ENCODE data around the gene CCR7. TPM values are rescaled to one million over a fixed set of nuclear protein-coding genes. Genes with fewer than 3 reads are reported as not detected.

Gene CCR7
- total and polyA plus RNA-seq, 2 of the 8 experiments (the other 6 are each of a cell fraction or from before 2014, with no cell fraction given) = 0.12 to 0.17 TPM

GRCh38 chr17:40533896-40534295 is 31.4 kb downstream of the CCR7 start:
- ChIA-PET POLR2A (ENCODE audit: partially characterized antibody) (interaction anchor here (0.6 to 1.7 kb wide), 4 partner anchors 16 to 135 kb away, joined by 3 to 6 read pairs (median 4); no protein-coding TSS in a partner anchor), CTCF (ENCODE audit: partially characterized antibody) (interaction anchor here (0.7 to 19.4 kb wide), 45 partner anchors 9 to 343 kb away, joined by 3 to 435 read pairs (median 6); partner anchors contain the start of genes GJD3, IGFBP4, TNS4 and TOP2A)
- Histone ChIP-seq H3K4me1 (replicated peaks in 1 of 4; ENCODE audit: control insufficient read depth in 3 of 4, insufficient read depth in 4 of 4, low read length in 3 of 4) (peaks cover 0 to 8% (median 3%) of the 10 kb centered on the region in 4 experiments; a peak in 2 of 7 replicates), H3K23me2 (ENCODE audit: low read depth, low read length) (peaks cover 3% of the 10 kb centered on the region; the same call in 1 of the 2 replicates), H2BK120ac (replicated peaks; ENCODE audit: low read depth, low read length) (no peak overlapping the region), H3K27me3 (replicated peaks in 1 of 4; ENCODE audit: control insufficient read depth in 3 of 4, extremely low read depth in 1 of 4, insufficient read depth in 3 of 4, low read length in 3 of 4) (no peaks in the 10 kb centered on the region), H2BK12ac (ENCODE audit: low read depth, low read length) (peak overlapping the region; percentile 45; the same call in 1 of the 2 replicates), H3K79me1 (ENCODE audit: low read depth, low read length) (no peaks in the 10 kb centered on the region), H3K4me3 (ENCODE audit: extremely low read depth in 1 of 4, insufficient read depth in 2 of 4, low read depth in 3 of 4, low read length in 4 of 4) (no peak overlapping the region), H3K79me2 (ENCODE audit: control insufficient read depth in 1 of 2, insufficient read depth in 2 of 2, low read length in 2 of 2) (no peaks in the 10 kb centered on the region), H3K14ac (ENCODE audit: insufficient read length) (no peak overlapping the region), H2AK5ac (ENCODE audit: low read depth, low read length) (no peak overlapping the region), H3K9me3 (ENCODE audit: insufficient read depth in 2 of 2, low read depth in 1 of 2, low read length in 1 of 2) (no peaks in the 10 kb centered on the region), H3K4me2 (ENCODE audit: insufficient read depth in 1 of 2, low read depth in 2 of 2, low read length in 2 of 2) (no peak overlapping the region), H3K27ac (ENCODE audit: low read depth, low read length) (no peak overlapping the region), H2BK20ac (ENCODE audit: low read length) (0 out of 2 replicates have a peak overlapping the region, but pooled peaks have one; percentile 44), H3K56ac (replicated peaks; ENCODE audit: insufficient read length, low read depth, low read length) (no peak overlapping the region), H3K18ac (ENCODE audit: extremely low read depth, low read length) (no peak overlapping the region), H4K8ac (ENCODE audit: extremely low read depth, insufficient read depth, low read length) (no peak overlapping the region), H4K5ac (ENCODE audit: insufficient read length, low read depth, low read length) (no peak overlapping the region), H4K91ac (replicated peaks; ENCODE audit: insufficient read length, low read length) (no peak overlapping the region), H3K23ac (ENCODE audit: insufficient read length) (no peak overlapping the region), H3K4ac (replicated peaks; ENCODE audit: insufficient read length, low read depth, low read length) (no peak overlapping the region), H3K9ac (replicated peaks in 1 of 4; ENCODE audit: extremely low read depth in 1 of 4, low read depth in 3 of 4, low read length in 3 of 4) (no peak overlapping the region), H4K20me1 (replicated peaks in 1 of 2; ENCODE audit: control insufficient read depth in 1 of 2, insufficient read depth in 2 of 2, low read length in 2 of 2) (no peaks in the 10 kb centered on the region), H2BK15ac (ENCODE audit: low read length) (peak overlapping the region; percentile 24), H2AFZ (ENCODE audit: low read length) (0 out of 2 replicates have a peak overlapping the region, but pooled peaks have one; percentile 52), H3K36me3 (ENCODE audit: control insufficient read depth in 2 of 4, insufficient read depth in 4 of 4, low read length in 3 of 4) (no peaks in the 10 kb centered on the region), H2BK5ac (ENCODE audit: low read depth, low read length) (no peak overlapping the region)
- DNase-seq (ENCODE audit: low read depth in 1 of 2, low spot score in 2 of 2) (no peak), FAIRE-seq (no peak)
- 90% methylated on average over 4 of the region's 4 CpGs; no CpG with 5 or more reads in 1 of the 2 experiments for WGBS, 2 experiments (ENCODE audit: extremely low coverage in 1 of 2, insufficient coverage in 1 of 2, insufficient read length in 1 of 2, insufficient replicate concordance in 2 of 2, low coverage in 1 of 2, low lambda C conversion rate in 2 of 2, missing lambda C conversion rate in 1 of 2)
- TF ChIP-seq POU5F1 (IDR thresholded peaks at IDR 0.05; ENCODE audit: low read depth, low read length) = no peak
- no peak for TF ChIP-seq HDAC6 (IDR thresholded peaks at IDR 0.05; ENCODE audit: low read depth, low read length)
- TF ChIP-seq SP4 (IDR thresholded peaks at IDR 0.05; ENCODE audit: low read length) = no peak
- TF ChIP-seq SIX5 (IDR thresholded peaks at IDR 0.05; ENCODE audit: low read depth, low read length) = no peak
